ENCODE measurements around the gene DAAM2.

DNA sequence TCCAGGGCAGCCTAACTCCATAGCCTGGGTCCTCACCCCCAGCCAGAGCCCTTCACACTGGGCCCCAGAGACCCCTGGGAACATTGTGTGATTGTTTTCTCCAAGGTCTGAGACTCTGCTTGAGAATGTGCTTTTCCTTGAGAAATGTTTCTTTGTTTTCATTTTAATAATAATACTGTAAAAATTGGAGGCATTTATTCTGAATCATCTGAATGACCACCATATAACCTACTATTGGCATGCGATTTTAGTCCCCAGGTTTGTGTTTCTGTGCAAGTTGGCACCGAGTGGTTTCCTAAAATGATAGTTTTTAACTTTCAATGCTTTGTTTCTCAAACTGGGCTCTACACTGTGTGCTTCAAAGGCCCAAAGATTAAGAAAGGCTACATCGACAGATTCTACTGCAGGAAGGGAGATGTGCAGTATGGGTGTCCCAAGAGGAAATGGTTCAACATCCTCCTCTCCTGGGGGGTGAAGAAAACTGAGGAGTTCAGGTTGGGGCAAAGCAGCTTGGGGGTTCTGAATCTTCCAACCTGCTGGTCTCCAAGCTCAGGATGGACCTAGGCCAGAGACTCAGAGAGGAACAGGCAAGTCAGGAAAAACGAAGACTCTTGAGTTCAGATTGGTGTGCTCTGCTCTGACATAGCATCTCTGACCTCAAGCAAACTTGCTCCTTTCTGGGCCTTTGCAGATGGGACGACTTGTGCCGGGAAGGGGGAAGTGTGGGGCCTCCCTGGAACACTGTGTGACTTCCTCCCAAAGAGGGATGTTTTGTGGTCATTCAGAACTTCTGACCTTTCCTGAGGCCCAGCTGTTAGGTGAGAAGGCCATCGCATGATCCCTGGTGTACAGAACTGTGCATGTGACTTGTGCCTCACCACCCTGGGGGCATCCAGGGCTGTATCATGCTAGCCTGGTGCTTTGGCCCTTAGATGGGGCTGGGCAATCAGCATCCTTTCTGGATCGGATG is 31.0 kb downstream of the DAAM2 start:
- TF ChIP-seq, protein P1, sequence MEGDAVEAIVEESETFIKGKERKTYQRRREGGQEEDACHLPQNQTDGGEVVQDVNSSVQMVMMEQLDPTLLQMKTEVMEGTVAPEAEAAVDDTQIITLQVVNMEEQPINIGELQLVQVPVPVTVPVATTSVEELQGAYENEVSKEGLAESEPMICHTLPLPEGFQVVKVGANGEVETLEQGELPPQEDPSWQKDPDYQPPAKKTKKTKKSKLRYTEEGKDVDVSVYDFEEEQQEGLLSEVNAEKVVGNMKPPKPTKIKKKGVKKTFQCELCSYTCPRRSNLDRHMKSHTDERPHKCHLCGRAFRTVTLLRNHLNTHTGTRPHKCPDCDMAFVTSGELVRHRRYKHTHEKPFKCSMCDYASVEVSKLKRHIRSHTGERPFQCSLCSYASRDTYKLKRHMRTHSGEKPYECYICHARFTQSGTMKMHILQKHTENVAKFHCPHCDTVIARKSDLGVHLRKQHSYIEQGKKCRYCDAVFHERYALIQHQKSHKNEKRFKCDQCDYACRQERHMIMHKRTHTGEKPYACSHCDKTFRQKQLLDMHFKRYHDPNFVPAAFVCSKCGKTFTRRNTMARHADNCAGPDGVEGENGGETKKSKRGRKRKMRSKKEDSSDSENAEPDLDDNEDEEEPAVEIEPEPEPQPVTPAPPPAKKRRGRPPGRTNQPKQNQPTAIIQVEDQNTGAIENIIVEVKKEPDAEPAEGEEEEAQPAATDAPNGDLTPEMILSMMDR (conservative IDR thresholded peaks at IDR 0.05; ENCODE audit: low read length), result no peak
- no peak for TF ChIP-seq EZH2phosphoT487 (IDR thresholded peaks at IDR 0.05; ENCODE audit: borderline replicate concordance, low read depth, low read length)

All from OCI-LY7 (cell line).